H1 (cell line): ENCODE results near the gene C2orf76. TPM values are rescaled to one million over a fixed set of nuclear protein-coding genes. Genes with fewer than 3 reads are reported as not detected.

Experiments
- CTCF ChIA-PET: fragments of 300-600 bp; sonication (Branson Sonifier 250); formaldehyde crosslinking; loops from one replicate; lab custom pipeline; 2021; ENCODE audit not compliant: partially characterized antibody; lab: Charles Lee
- POLR2A ChIA-PET: fragments of 300-600 bp; sonication (Branson Sonifier 250); formaldehyde crosslinking; loops from one replicate; lab custom pipeline; 2021; ENCODE audit warnings: inconsistent platforms; ENCODE audit not compliant: partially characterized antibody; lab: Charles Lee
- DNase-seq, 2 experiments: peaks; one replicate each; pipeline versions ENCODE4 v3.0.0 to v3.0.0-alpha.2; 2010 to 2022; ENCODE audit warnings: low spot score in 2 of 2, low read depth in 1 of 2, mixed read lengths in 1 of 2
- FAIRE-seq: peaks from 2 replicates; lab custom pipeline; 2011; peaks lifted over from hg19 to GRCh38; lab: Jason Lieb, UNC
- H2AFZ ChIP-seq: 2 replicates; pipeline ENCODE4 v1.8.1; 2012; ENCODE audit warnings: low read length, inconsistent platforms
- H2AK5ac ChIP-seq: 2 replicates; pipeline ENCODE4 v1.6.1; 2013; ENCODE audit warnings: low read depth, low read length
- H2BK120ac ChIP-seq: replicated peaks from 2 replicates; pipeline ENCODE3; 2013; ENCODE audit warnings: low read depth, low read length, inconsistent platforms
- H2BK12ac ChIP-seq: 2 replicates; pipeline ENCODE4 v1.6.1; 2013; ENCODE audit warnings: low read depth, low read length
- H2BK15ac ChIP-seq: 2 replicates; pipeline ENCODE4 v1.6.1; 2013; ENCODE audit warnings: low read length
- H2BK20ac ChIP-seq: 2 replicates; pipeline ENCODE4 v1.6.1; 2013; ENCODE audit warnings: low read length
- H2BK5ac ChIP-seq: 2 replicates; pipeline ENCODE4 v1.6.1; 2013; ENCODE audit warnings: low read depth, low read length
- H3K14ac ChIP-seq: 2 replicates; pipeline ENCODE4 v1.6.1; 2013; ENCODE audit warnings: inconsistent platforms; ENCODE audit not compliant: insufficient read length
- H3K18ac ChIP-seq: 2 replicates; pipeline ENCODE4 v1.6.1; 2013; ENCODE audit warnings: low read length; ENCODE audit errors: extremely low read depth
- H3K23ac ChIP-seq: 2 replicates; pipeline ENCODE4 v1.6.1; 2013; ENCODE audit warnings: inconsistent platforms; ENCODE audit not compliant: insufficient read length
- H3K23me2 ChIP-seq: 2 replicates; pipeline ENCODE4 v1.6.1; 2013; ENCODE audit warnings: low read depth, low read length
- H3K27ac ChIP-seq: 2 replicates; pipeline ENCODE4 v1.6.1; 2011; ENCODE audit warnings: low read depth, low read length, inconsistent platforms
- H3K27me3 ChIP-seq, 4 experiments: replicated peaks in 1 of 4; 1 replicate in 1 of 4; 2 replicates in 3 of 4; pipeline versions ENCODE4 v1.6.1 to v1.8.1; 2011 to 2013; ENCODE audit warnings: low read length in 3 of 4, mild to moderate bottlenecking in 3 of 4, inconsistent platforms in 2 of 4, mixed read lengths in 2 of 4, moderate library complexity in 1 of 4; ENCODE audit not compliant: control insufficient read depth in 3 of 4, insufficient read depth in 3 of 4; ENCODE audit errors: extremely low read depth in 1 of 4
- H3K36me3 ChIP-seq, 4 experiments: 2 replicates each; pipeline versions ENCODE4 v1.6.1 to v1.8.1; 2011 to 2013; ENCODE audit warnings: mild to moderate bottlenecking in 4 of 4, low read length in 3 of 4, moderate library complexity in 2 of 4, control low read depth in 1 of 4, inconsistent platforms in 1 of 4; ENCODE audit not compliant: insufficient read depth in 4 of 4, control insufficient read depth in 2 of 4
- H3K4ac ChIP-seq: replicated peaks from 2 replicates; pipeline ENCODE3; 2013; ENCODE audit warnings: low read length, low read depth, mixed read lengths, inconsistent platforms; ENCODE audit not compliant: insufficient read length
- H3K4me1 ChIP-seq, 4 experiments: replicated peaks in 1 of 4; 1 replicate in 1 of 4; 2 replicates in 3 of 4; pipeline versions ENCODE4 v1.6.1 to v1.8.1; 2011 to 2013; ENCODE audit warnings: low read length in 3 of 4, inconsistent platforms in 2 of 4, mixed read lengths in 1 of 4; ENCODE audit not compliant: insufficient read depth in 4 of 4, control insufficient read depth in 3 of 4
- H3K4me2 ChIP-seq, 2 experiments: 2 replicates each; pipeline versions ENCODE4 v1.6.1 to v1.8.1; 2011 to 2013; ENCODE audit warnings: low read depth in 2 of 2, low read length in 2 of 2, control low read depth in 1 of 2, inconsistent platforms in 1 of 2, mild to moderate bottlenecking in 1 of 2; ENCODE audit not compliant: insufficient read depth in 1 of 2
- H3K4me3 ChIP-seq, 4 experiments: fragments of 200-600, 300-600 bp in 1 of 4; sonication (generic), shearing (Covaris generic), sonication (Bioruptor Twin) in 1 of 4; 2 replicates each; pipeline versions ENCODE4 v1.5.1 to v1.8.1; 2011 to 2016; ENCODE audit warnings: low read length in 4 of 4, low read depth in 3 of 4, control low read depth in 2 of 4, inconsistent platforms in 2 of 4, mild to moderate bottlenecking in 2 of 4, mixed read lengths in 1 of 4, moderate library complexity in 1 of 4; ENCODE audit not compliant: insufficient read depth in 2 of 4; ENCODE audit errors: extremely low read depth in 1 of 4
- H3K56ac ChIP-seq: replicated peaks from 2 replicates; pipeline ENCODE3; 2013; ENCODE audit warnings: low read depth, mild to moderate bottlenecking, mixed read lengths, low read length, inconsistent platforms; ENCODE audit not compliant: insufficient read length
- H3K79me1 ChIP-seq: 2 replicates; pipeline ENCODE4 v1.6.1; 2013; ENCODE audit warnings: low read depth, low read length, control low read depth
- H3K79me2 ChIP-seq, 2 experiments: 2 replicates each; pipeline versions ENCODE4 v1.6.1 to v1.8.1; 2012 to 2013; ENCODE audit warnings: low read length in 2 of 2, mild to moderate bottlenecking in 2 of 2, inconsistent platforms in 1 of 2; ENCODE audit not compliant: insufficient read depth in 2 of 2, control insufficient read depth in 1 of 2
- H3K9ac ChIP-seq, 4 experiments: replicated peaks in 1 of 4; 1 replicate in 1 of 4; 2 replicates in 3 of 4; pipeline versions ENCODE4 v1.6.1 to v1.8.1; 2011 to 2013; ENCODE audit warnings: low read depth in 3 of 4, low read length in 3 of 4, control low read depth in 2 of 4, mild to moderate bottlenecking in 2 of 4, moderate library complexity in 2 of 4, inconsistent platforms in 1 of 4; ENCODE audit errors: extremely low read depth in 1 of 4
- H3K9me3 ChIP-seq, 2 experiments: 2 replicates each; pipeline versions ENCODE4 v1.6.1 to v1.8.1; 2012 to 2013; ENCODE audit warnings: mild to moderate bottlenecking in 2 of 2, moderate library complexity in 2 of 2, control low read depth in 1 of 2, inconsistent platforms in 1 of 2, low read depth in 1 of 2, low read length in 1 of 2, mixed read lengths in 1 of 2; ENCODE audit not compliant: insufficient read depth in 2 of 2
- H4K20me1 ChIP-seq, 2 experiments: replicated peaks in 1 of 2; 2 replicates each; pipeline versions ENCODE3 to v1.8.1; 2011 to 2013; ENCODE audit warnings: inconsistent platforms in 2 of 2, low read length in 2 of 2, mild to moderate bottlenecking in 1 of 2; ENCODE audit not compliant: insufficient read depth in 2 of 2, control insufficient read depth in 1 of 2
- H4K5ac ChIP-seq: 2 replicates; pipeline ENCODE4 v1.6.1; 2013; ENCODE audit warnings: low read length, low read depth, mixed read lengths, inconsistent platforms; ENCODE audit not compliant: insufficient read length
- H4K8ac ChIP-seq: 2 replicates; pipeline ENCODE4 v1.8.0; 2013; ENCODE audit warnings: mild to moderate bottlenecking, moderate library complexity, low read length, inconsistent platforms; ENCODE audit not compliant: insufficient read depth; ENCODE audit errors: extremely low read depth
- H4K91ac ChIP-seq: replicated peaks from 2 replicates; pipeline ENCODE3; 2013; ENCODE audit warnings: low read length, mixed read lengths, inconsistent platforms; ENCODE audit not compliant: insufficient read length
- BACH1 ChIP-seq: IDR thresholded peaks from 2 replicates; pipeline ENCODE4 v1.6.1; 2012; ENCODE audit warnings: low read length, improper control_type of control experiment
- POU5F1 ChIP-seq: IDR thresholded peaks from 2 replicates; pipeline ENCODE4 v1.6.1; 2011; ENCODE audit warnings: low read depth, mild to moderate bottlenecking, low read length, moderate library complexity
- SIX5 ChIP-seq: IDR thresholded peaks from 2 replicates; pipeline ENCODE4 v1.6.1; 2011; ENCODE audit warnings: mild to moderate bottlenecking, low read depth, low read length
- SRF ChIP-seq: IDR thresholded peaks from 2 replicates; pipeline ENCODE4 v1.6.1; 2011; ENCODE audit warnings: mild to moderate bottlenecking, low read depth, low read length, moderate library complexity
- TCF12 ChIP-seq: IDR thresholded peaks from 2 replicates; pipeline ENCODE4 v1.6.1; 2011; ENCODE audit warnings: low read depth, mild to moderate bottlenecking, low read length
- WGBS, 2 experiments: shearing (Covaris generic) in 1 of 2; methylation state at CpG; one replicate each; pipeline versions ENCODE4 v1.1.6 to v1.1.7; 2013 to 2015; ENCODE audit warnings: low lambda C conversion rate in 2 of 2, mixed read lengths in 2 of 2, inconsistent platforms in 1 of 2, low coverage in 1 of 2, missing lambda C conversion rate in 1 of 2; ENCODE audit not compliant: insufficient replicate concordance in 2 of 2, insufficient coverage in 1 of 2, insufficient read length in 1 of 2; ENCODE audit errors: extremely low coverage in 1 of 2, missing lambda C conversion rate in 1 of 2; 5-methylcytosine and 5-hydroxymethylcytosine counted together
- polyA plus RNA-seq, 7 experiments: library from polyadenylated mRNA; depleted of rRNA in 3 of 7; stranded (reverse) in 5 of 7; unstranded in 2 of 7; fragments of >200 nt in 5 of 7; fragments of 200-250 nt in 2 of 7; gene quantifications; 1 replicate in 5 of 7; 2 replicates in 1 of 7; 4 replicates in 1 of 7; pipeline versions ENCODE4 v1.2.1 to v1.2.3, GENCODE V29; 2011 to 2013; ENCODE audit warnings: missing spikeins in 2 of 7, mixed read lengths in 2 of 7
- total RNA-seq: library from RNA; stranded (reverse); fragmentation: NEBNext Ultra II Directional; extraction: Animal tissue kit (Norgen Biotek cat#: 25700); gene quantifications from 2 replicates; pipeline ENCODE4 v1.2.1, GENCODE V29; 2021
- TF ChIP-seq, protein P1 (sequence below): IDR thresholded peaks from 2 replicates; pipeline ENCODE4 v1.6.1; 2012; ENCODE audit warnings: inconsistent platforms

The C2orf76 gene
- total and polyA plus RNA-seq, 2 of the 8 experiments (the other 6 are each of a cell fraction or from before 2014, with no cell fraction given), result 4.4 to 5.0 TPM

DNA sequence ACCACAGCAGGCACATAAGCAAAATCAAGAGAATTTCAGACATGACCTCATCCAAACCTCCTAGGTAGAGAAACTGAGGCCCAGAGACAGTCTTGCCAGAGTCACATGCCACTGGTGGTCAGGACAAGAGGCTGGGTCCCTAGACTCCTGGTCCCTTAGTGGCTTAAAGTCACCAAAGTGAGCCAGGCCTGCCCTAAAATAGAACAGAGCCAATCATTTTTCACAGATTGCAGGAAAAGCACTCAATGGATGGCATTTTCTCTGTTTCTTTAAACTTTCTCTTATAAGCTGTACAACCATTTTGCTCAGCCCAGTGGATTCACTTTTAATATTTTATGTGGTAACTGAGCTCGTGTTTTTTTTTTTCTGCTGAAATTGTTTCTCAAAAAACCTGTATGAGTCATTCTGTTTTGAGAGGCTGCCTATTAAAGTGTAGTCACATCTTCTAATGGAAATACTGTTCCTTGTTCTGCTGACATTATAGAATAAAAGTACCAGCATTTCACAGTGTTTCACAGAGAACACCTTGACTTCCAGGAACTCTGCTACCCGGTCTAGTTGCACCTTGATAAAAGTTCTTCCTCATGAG is 113.4 kb downstream of the C2orf76 start:
- Histone ChIP-seq H2BK5ac (no peak overlapping the region), H3K23me2 (no peaks in the 10 kb centered on the region), H4K20me1 (peaks cover 0 to 5% of the 10 kb centered on the region in 2 experiments), H3K9ac (no peak overlapping the region), H2BK15ac (no peak overlapping the region), H3K79me2 (no peaks in the 10 kb centered on the region), H3K9me3 (no peaks in the 10 kb centered on the region), H3K56ac (no peak overlapping the region), H3K36me3 (peaks cover 0 to 5% (median 2%) of the 10 kb centered on the region in 4 experiments; a peak in 2 of 8 replicates), H3K4me1 (peaks cover 11 to 29% (median 22%) of the 10 kb centered on the region in 4 experiments), H3K4me2 (no peak overlapping the region), H3K4ac (no peak overlapping the region), H4K5ac (no peak overlapping the region), H2BK12ac (no peak overlapping the region; the same call in 1 of the 2 replicates), H4K91ac (no peak overlapping the region), H3K14ac (no peak overlapping the region), H3K79me1 (no peaks in the 10 kb centered on the region), H2AFZ (no peak overlapping the region), H2BK20ac (no peak overlapping the region), H3K27ac (no peak overlapping the region), H3K4me3 (no peak overlapping the region), H2BK120ac (no peak overlapping the region), H3K23ac (no peak overlapping the region), H4K8ac (no peak overlapping the region), H2AK5ac (no peak overlapping the region), H3K27me3 (no peaks in the 10 kb centered on the region), H3K18ac (no peak overlapping the region)
- no peak for DNase-seq
- FAIRE-seq, result no peak
- TF ChIP-seq SIX5 (no peak), POU5F1 (no peak), TCF12 (no peak), SRF (no peak), BACH1 (no peak)
- TF ChIP-seq, protein P1, sequence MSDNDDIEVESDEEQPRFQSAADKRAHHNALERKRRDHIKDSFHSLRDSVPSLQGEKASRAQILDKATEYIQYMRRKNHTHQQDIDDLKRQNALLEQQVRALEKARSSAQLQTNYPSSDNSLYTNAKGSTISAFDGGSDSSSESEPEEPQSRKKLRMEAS, result no peak
- ChIA-PET CTCF (interaction anchor here (0.6 to 2.3 kb wide), 7 partner anchors 10 to 395 kb away, joined by 3 to 17 read pairs (median 3); no protein-coding TSS in a partner anchor), POLR2A (interaction anchor here (2.0 kb wide), 1 partner anchor 12 kb away, joined by 5 read pairs; no protein-coding TSS in a partner anchor)
- 88% methylated on average over 2 of the region's 2 CpGs; no CpG with 5 or more reads in 1 of the 2 experiments for WGBS, 2 experiments
